HG03432 (cell line): ENCODE results near the gene SULT1C4.
"Not testable (repeated sequence)": the region's sequence is repeated elsewhere in the genome, so short reads cannot be mapped to it uniquely, and the experiment has no call there.

Experiments used
- ATAC-seq: cut with Tn5 transposase; IDR thresholded peaks from one replicate; pipeline ENCODE4 v1.9.1; 2021; ENCODE audit warnings: mild to moderate bottlenecking, moderate library complexity; ENCODE audit not compliant: unreplicated experiment

SULT1C4 gene

DNA sequence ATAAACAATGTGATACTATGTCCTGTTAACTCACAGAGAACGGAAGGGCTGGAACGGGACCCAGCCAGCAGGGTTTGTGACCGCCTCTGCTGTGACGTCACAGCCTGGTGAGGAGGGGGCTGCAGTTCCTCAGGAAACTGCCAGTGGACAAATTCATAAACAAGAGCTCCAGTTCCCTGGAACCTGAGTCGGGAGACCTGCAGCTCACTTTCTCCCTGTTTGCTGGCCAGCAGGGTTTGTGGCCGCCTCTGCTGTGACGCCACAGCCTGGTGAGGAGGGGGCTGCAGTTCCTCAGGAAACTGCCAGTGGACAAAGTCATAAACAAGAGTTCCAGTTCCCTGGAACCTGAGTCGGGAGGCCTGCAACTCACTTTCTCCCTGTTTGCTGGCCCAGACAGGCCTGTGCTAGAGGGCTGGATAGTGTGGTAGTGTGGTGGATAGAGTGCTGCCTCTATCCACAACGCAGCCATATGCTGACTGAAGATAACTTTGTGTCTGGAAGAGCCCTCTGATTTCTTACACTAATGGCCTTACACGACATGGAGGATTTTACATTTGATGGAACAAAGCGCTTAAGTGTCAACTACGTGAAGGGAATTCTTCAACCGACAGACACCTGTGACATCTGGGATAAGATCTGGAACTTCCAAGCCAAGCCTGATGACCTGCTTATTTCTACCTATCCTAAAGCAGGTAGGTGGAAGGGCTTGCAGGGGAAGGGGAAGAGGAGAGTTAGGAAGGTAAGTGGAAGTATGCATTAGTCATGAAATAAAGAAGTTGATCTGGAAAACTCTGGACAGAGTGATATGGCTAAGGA lies at the start of gene SULT1C4:
Gene SULT1C4 (plus strand): TSS at position 140 of the 816 bp plus-strand sequence. CDS start 384 bp downstream, at position 524.
- no peak for ATAC-seq

DNA sequence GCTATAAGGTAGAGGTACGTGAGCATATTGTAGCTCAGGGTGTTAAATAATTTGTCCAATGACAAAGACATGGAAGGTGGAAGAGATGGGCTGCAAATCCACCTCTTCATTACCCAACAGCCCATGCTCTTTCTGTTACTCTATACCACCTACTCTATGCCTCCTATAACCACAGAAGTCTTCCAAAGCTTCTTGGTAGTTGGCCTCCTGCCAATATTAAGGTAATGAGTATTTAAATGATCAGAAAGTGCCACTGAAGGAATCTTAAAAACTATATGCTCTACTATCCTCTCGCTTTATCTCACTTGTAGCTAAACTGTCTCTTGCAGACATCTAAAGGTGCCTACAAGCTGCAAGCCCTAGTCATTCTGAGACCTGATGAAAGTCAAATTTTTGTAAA lies 48.0 kb upstream of the SULT1C4 start:
- ATAC-seq, result no peak

DNA sequence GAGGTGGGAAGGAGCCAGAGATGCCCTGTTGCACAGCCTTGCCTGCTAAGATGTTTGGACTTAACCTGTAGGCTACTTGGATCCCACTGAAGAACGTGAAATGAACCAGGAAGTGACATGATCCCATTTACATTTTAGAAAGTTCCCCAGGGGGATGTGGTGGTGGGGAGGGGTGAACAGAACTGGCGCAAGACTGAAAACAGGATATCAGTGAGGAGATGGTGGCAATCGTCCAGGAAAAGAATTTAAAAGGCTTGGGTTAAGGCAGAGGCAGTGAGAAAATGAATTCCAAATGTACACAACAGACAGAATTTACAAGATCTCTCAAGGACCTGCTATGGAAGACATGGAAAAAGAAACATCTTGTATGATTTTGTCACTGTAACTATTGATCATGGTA lies 46.8 kb upstream of the SULT1C4 start:
- no peak for ATAC-seq

DNA sequence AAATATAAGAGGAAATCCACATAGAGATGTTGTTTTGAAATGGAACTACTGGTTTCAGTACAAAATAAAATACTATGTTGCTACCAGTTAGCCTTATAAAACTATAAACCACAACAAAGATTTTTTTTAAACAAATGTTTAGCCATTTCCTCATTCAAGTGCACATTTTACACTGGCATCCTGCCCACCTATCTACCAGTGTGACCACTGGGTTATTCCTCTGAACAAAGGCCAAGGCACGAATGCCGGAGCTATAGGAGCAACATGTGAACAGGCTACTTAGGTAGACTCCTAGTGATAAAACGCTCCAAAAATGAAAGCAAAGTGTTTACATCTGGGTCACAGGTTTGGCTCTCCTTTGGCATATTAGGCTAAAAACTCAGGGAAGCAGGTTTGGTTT lies 31.8 kb upstream of the SULT1C4 start:
- no peak for ATAC-seq

GRCh38 chr2:108346827-108347226 lies 30.9 kb upstream of the SULT1C4 start:
- ATAC-seq, result no peak

DNA sequence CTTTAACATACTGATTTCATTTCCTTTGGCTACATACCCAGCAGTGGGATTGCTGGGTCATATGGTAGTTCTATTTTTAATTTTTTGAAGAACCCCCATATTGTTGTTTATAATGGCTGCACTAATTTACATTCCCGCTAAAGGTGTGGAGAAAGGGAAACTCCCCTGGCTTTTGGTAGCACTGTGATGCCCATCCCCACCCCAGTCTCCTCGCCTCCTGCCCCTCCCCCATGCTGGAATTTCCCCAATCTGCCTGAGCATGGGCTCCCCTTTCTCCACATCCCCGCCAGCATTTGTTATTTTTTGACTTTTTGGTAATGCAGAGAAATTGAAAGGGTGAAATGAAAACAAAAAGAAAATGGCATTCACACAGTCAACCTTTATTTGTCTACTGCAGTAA lies 30.0 kb upstream of the SULT1C4 start:
- no peak for ATAC-seq

GRCh38 chr2:108348816-108349570 lies 28.8 kb upstream of the SULT1C4 start:
- no peak for ATAC-seq

DNA sequence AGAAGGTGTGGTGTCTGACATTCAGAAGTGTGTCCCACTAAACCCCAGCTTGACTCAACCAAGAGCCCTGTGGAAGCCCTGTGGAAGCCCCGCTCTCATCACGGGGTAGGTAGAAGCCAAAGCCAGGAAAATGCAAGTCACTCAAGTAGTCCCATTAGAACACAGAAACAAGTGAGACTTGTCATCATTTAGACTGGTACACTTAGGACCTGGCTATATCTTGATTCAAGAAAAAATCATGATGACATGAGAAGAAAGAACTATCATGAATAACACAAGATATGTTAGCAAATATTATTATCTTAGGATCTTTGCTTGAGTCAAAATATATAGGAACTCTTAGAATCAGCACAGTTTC lies 28.2 kb upstream of the SULT1C4 start:
- no peak for ATAC-seq

- ATAC-seq, result no peak
These were observed 25.9 kb upstream of the SULT1C4 start for GRCh38 chr2:108351889-108352288.

DNA sequence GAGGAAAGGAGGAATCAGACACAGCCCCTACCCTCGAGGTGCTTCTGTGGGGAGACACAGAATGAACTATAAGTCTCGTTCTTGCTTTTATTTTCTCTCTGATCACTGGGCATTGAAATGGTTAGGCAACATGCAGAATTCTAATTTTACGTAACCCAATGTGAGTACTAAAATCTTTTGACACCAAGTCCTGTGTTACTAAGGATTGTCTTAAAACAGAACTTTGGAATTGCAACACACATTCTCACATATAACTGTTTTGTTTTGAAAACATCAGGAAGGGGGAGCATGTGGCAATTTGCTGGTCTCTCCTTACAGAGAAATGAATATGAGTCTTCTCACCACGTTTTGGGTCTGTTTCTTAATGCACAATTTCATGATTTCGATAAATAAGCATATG lies 23.6 kb upstream of the SULT1C4 start:
- no peak for ATAC-seq

DNA sequence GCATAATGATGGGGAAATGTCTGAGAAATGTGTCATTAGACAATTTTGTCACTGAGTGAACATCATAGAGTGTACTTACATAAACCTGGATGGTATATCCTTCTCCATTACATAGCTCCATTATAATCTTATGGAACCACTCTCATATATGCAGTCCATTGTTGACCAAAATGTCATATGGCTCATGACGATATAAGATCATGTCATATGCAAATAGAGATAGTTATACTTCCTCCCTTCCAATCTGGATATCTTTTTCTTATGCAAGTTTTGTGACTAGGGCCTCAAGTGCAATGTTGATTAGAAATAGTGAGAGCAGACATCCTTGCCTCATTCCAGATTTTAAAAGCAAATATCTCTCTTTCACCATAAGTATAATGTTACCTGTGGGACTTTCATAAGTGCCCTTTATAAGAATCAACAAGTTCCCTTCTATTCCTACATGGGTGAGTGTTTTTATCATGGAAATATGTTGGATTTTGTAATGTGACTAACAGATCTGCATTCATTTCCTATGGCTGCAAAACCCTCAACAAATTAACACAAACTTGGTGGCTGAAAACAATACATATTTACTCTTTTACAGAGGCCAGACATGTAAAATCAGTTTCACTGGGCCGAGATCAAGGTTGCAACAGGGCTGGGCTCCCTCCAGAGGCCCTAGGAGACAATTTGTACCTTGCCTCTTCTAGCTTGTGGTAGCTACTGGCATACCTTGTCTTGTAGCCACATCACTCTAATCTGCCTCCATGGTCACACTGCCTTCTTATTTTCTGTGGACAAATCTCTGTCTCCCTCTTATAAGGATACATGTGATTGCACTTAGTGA lies 21.6 kb upstream of the SULT1C4 start:
- ATAC-seq, result no peak

DNA sequence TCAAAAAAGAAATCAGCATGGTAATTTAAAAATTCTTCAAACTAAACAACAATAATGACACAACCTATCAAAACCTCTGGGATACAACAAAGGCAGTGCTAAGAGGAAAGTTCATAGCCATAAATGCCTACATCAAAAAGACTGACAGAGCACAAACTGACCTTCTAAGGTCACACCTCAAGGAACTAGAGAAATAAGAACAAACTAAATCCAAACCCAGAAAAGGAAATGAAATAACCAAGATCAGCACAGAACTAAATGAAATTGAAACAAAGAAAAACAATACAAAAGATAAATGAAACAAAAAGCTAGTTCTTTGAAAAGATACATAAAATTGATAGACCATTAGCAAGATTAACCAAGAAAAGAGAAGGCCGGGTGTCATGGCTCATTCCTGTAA lies 18.4 kb upstream of the SULT1C4 start:
- not testable (repeated sequence) for ATAC-seq

- ATAC-seq, result no peak
These were observed 16.8 kb upstream of the SULT1C4 start for GRCh38 chr2:108360776-108361468.

DNA sequence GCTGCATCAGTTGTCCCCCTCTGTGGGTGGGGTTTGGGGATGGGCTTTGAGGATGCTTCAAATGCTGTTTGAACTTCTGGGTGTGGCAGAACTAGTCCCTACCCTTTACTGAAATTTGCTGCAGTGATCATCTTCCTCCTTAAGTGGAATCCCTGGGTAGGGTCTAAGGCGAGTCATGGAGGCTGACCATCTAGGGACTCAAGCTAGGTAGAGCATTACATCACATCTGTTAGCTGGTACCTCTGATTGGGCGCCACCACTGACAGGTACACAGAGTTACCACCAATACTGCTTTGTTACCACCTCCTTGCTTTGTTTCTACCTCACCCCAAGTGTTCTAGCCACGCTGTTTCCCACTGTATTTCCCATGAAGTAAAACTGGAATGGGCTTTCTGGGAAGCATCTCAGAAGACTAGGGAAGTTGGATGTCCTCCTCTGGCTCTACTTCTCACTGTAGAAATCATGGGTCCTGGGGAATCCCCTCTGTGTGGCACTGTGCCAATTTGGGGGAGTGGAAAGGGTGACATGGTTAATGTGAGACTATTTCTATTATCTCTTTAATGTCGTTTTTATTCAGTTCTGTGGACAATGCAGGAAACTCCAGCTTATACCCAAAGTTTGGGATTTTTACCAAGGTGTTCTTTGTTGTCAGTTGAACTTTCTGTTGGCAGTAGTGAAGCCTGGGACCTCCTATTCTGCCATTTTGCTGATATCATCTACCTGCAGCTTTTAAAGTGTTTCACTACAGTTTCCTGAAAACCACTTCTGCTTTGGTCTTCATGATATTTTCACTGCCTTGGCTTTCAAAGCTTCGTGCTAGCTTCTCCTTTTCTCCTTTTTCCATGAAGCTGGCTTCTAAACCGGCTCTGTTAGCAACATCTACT lies 14.5 kb upstream of the SULT1C4 start:
- no peak for ATAC-seq

DNA sequence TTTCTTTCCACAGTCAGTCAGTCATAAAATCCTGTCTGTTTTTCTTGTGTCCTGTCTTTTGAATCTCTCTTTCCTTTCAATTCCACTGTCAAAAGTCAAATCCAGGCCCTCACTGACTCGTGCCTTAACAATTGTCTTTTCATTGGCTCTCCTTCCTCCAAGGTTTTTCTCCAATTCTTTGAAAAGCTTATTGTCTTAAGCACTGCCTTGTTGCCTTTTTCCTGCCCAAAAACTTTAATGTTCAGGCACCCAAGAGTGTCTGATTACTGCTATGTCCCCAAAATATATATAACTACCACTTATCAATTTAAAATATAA lies 13.9 kb upstream of the SULT1C4 start:
- ATAC-seq, result no peak

- ATAC-seq, result no peak
These were observed 13.0 kb upstream of the SULT1C4 start for GRCh38 chr2:108364676-108365297.

DNA sequence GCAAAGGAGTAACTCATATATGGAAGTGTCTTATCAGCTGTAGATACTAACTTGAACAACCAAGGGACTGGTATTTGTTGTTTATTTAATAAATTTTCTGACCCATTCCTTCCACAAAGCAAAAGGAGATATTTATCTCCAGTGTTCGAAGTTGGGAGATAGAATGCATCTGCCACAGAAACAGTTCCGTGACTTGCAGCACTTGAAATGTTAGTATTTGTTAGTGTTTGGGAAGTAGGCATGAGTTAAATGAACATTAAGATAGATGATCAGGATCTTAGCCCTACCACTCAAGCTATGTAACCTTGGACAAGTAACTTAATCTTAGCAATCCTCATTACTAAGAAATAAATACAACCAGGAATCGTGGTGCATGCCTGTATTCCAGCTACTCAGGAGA lies 12.1 kb upstream of the SULT1C4 start:
- ATAC-seq, result no peak

GRCh38 chr2:108367014-108367413 lies 10.7 kb upstream of the SULT1C4 start:
- no peak for ATAC-seq

- ATAC-seq, result no peak
These were observed 10.1 kb upstream of the SULT1C4 start for GRCh38 chr2:108367561-108368175.
